SJCRH30 (cell line): ENCODE data around the gene PTPN20. TPM values are rescaled to one million over a fixed set of nuclear protein-coding genes. Genes with fewer than 3 reads are reported as not detected.
A peak's percentile ranks its signal among the peaks of the same experiment; 100 is the strongest.
"Not testable (repeated sequence)": the region's sequence is repeated elsewhere in the genome, so short reads cannot be mapped to it uniquely, and the experiment has no call there.

Source experiments
- DNase-seq, 2 experiments: peaks; one replicate each; pipeline ENCODE4 v3.0.0-alpha.2; 2015 to 2020
- H3K27ac ChIP-seq: fragments of 250-450 bp; sonication (Bioruptor Pico); 2 replicates; pipeline ENCODE4 v1.5.1; 2020; ENCODE audit warnings: mild to moderate bottlenecking, moderate library complexity
- H3K27me3 ChIP-seq: fragments of 250-450 bp; sonication (Bioruptor Pico); 2 replicates; pipeline ENCODE4 v1.5.1; 2020; ENCODE audit warnings: mild to moderate bottlenecking, moderate library complexity
- H3K36me3 ChIP-seq: fragments of 250-450 bp; sonication (Bioruptor Pico); 2 replicates; pipeline ENCODE4 v1.5.1; 2020; ENCODE audit warnings: mild to moderate bottlenecking, moderate library complexity
- H3K4me1 ChIP-seq: fragments of 250-450 bp; sonication (Bioruptor Pico); 2 replicates; pipeline ENCODE4 v1.5.1; 2020; ENCODE audit warnings: mild to moderate bottlenecking, moderate library complexity
- H3K4me3 ChIP-seq: fragments of 250-450 bp; sonication (Bioruptor Pico); 2 replicates; pipeline ENCODE4 v1.5.1; 2020; ENCODE audit warnings: mild to moderate bottlenecking, moderate library complexity
- H3K9me3 ChIP-seq: fragments of 250-450 bp; sonication (Bioruptor Pico); replicated peaks from 2 replicates; pipeline ENCODE4 v1.5.1; 2020; ENCODE audit warnings: mild to moderate bottlenecking, moderate library complexity
- total RNA-seq: library from RNA; depleted of rRNA; stranded (reverse); fragments of >200 nt; shearing (Covaris generic); gene quantifications from 2 replicates; pipeline ENCODE4 v1.2.3, GENCODE V29; 2014

PTPN20 gene
- total RNA-seq, 1 experiment from 2014 or later, result not detected

- not testable (repeated sequence) for H3K36me3 ChIP-seq, DNase-seq
Measured at GRCh38 chr10:46925853-46926252, 14.6 kb downstream of the PTPN20 start.

GRCh38 chr10:46928810-46929209 is 17.6 kb downstream of the PTPN20 start:
- not testable (repeated sequence) for H3K36me3 ChIP-seq, H3K27ac ChIP-seq, H3K27me3 ChIP-seq, H3K4me1 ChIP-seq, H3K9me3 ChIP-seq, DNase-seq, H3K4me3 ChIP-seq

More at GRCh38 chr10:46925853-46926252, 14.6 kb downstream of the PTPN20 start:
- H3K27me3 ChIP-seq, H3K27ac ChIP-seq, H3K4me3 ChIP-seq, H3K9me3 ChIP-seq, H3K4me1 ChIP-seq: not testable (repeated sequence)

GRCh38 chr10:46932383-46932782 is 21.2 kb downstream of the PTPN20 start:
- not testable (repeated sequence) for H3K4me3 ChIP-seq, H3K27me3 ChIP-seq, H3K27ac ChIP-seq, H3K36me3 ChIP-seq, DNase-seq, H3K9me3 ChIP-seq, H3K4me1 ChIP-seq

GRCh38 chr10:46941091-46941490 is 29.9 kb downstream of the PTPN20 start:
- H3K9me3 ChIP-seq, H3K36me3 ChIP-seq: not testable (repeated sequence)

GRCh38 chr10:46948687-46949518 is 37.7 kb downstream of the PTPN20 start:
- not testable (repeated sequence) for H3K27me3 ChIP-seq, H3K4me1 ChIP-seq, H3K9me3 ChIP-seq, H3K4me3 ChIP-seq, H3K36me3 ChIP-seq, H3K27ac ChIP-seq
- DNase-seq, result peak in 1 of 2 experiments; percentile 1

More at GRCh38 chr10:46941091-46941490, 29.9 kb downstream of the PTPN20 start:
- not testable (repeated sequence) for H3K4me1 ChIP-seq, DNase-seq, H3K27ac ChIP-seq, H3K4me3 ChIP-seq, H3K27me3 ChIP-seq

GRCh38 chr10:46952540-46952939 is 41.3 kb downstream of the PTPN20 start:
- DNase-seq, H3K36me3 ChIP-seq, H3K27ac ChIP-seq: not testable (repeated sequence)

GRCh38 chr10:46960742-46961141 is 49.5 kb downstream of the PTPN20 start:
- H3K36me3 ChIP-seq, H3K4me3 ChIP-seq, H3K9me3 ChIP-seq, DNase-seq, H3K27me3 ChIP-seq, H3K27ac ChIP-seq, H3K4me1 ChIP-seq: not testable (repeated sequence)

More at GRCh38 chr10:46952540-46952939, 41.3 kb downstream of the PTPN20 start:
- H3K4me3 ChIP-seq, H3K27me3 ChIP-seq, H3K9me3 ChIP-seq, H3K4me1 ChIP-seq: not testable (repeated sequence)

- not testable (repeated sequence) for H3K4me1 ChIP-seq, H3K27ac ChIP-seq, DNase-seq, H3K4me3 ChIP-seq, H3K9me3 ChIP-seq, H3K27me3 ChIP-seq, H3K36me3 ChIP-seq
Measured at GRCh38 chr10:46963356-46963755, 52.1 kb downstream of the PTPN20 start.

- H3K36me3 ChIP-seq, H3K9me3 ChIP-seq, DNase-seq, H3K27ac ChIP-seq, H3K4me1 ChIP-seq, H3K27me3 ChIP-seq, H3K4me3 ChIP-seq: not testable (repeated sequence)
Measured at GRCh38 chr10:46967013-46967412, 55.8 kb downstream of the PTPN20 start.

GRCh38 chr10:46980223-46980622 is 69.0 kb downstream of the PTPN20 start:
- not testable (repeated sequence) for H3K9me3 ChIP-seq, H3K36me3 ChIP-seq, DNase-seq, H3K27me3 ChIP-seq, H3K4me1 ChIP-seq, H3K4me3 ChIP-seq, H3K27ac ChIP-seq

GRCh38 chr10:46987233-46987924 is 76.2 kb downstream of the PTPN20 start:
- not testable (repeated sequence) for DNase-seq

GRCh38 chr10:46992803-46993561 is 81.8 kb downstream of the PTPN20 start:
- Histone ChIP-seq H3K27me3 (no peaks in the 10 kb centered on the region), H3K4me3 (no peak overlapping the region), H3K36me3 (no peaks in the 10 kb centered on the region), H3K9me3 (no peaks in the 10 kb centered on the region), H3K27ac (no peak overlapping the region), H3K4me1 (no peaks in the 10 kb centered on the region)
- peak; percentile 3 to 24 for DNase-seq

More at GRCh38 chr10:46987233-46987924, 76.2 kb downstream of the PTPN20 start:
- H3K9me3 ChIP-seq, H3K4me1 ChIP-seq, H3K4me3 ChIP-seq, H3K27ac ChIP-seq, H3K36me3 ChIP-seq, H3K27me3 ChIP-seq: not testable (repeated sequence)

- H3K36me3 ChIP-seq, result no peaks in the 10 kb centered on the region
- no peaks in the 10 kb centered on the region for H3K9me3 ChIP-seq
- H3K4me1 ChIP-seq, result no peaks in the 10 kb centered on the region
- H3K4me3 ChIP-seq, result no peak overlapping the region
- H3K27ac ChIP-seq, result no peak overlapping the region
- DNase-seq, result no peak
- H3K27me3 ChIP-seq, result no peaks in the 10 kb centered on the region
Measured at GRCh38 chr10:46995234-46995633, 84.0 kb downstream of the PTPN20 start.

GRCh38 chr10:46998192-46998591 is 87.0 kb downstream of the PTPN20 start:
- H3K9me3 ChIP-seq, result no peaks in the 10 kb centered on the region
- no peak overlapping the region for H3K27ac ChIP-seq
- no peaks in the 10 kb centered on the region for H3K27me3 ChIP-seq
- no peaks in the 10 kb centered on the region for H3K36me3 ChIP-seq
- H3K4me1 ChIP-seq, result no peaks in the 10 kb centered on the region
- H3K4me3 ChIP-seq, result no peak overlapping the region
- DNase-seq, result no peak

GRCh38 chr10:46998595-46998994 is 87.4 kb downstream of the PTPN20 start:
- H3K27ac ChIP-seq, result no peak overlapping the region
- H3K9me3 ChIP-seq, result no peaks in the 10 kb centered on the region
- H3K4me3 ChIP-seq, result no peak overlapping the region
- no peaks in the 10 kb centered on the region for H3K27me3 ChIP-seq
- no peak for DNase-seq
- H3K36me3 ChIP-seq, result no peaks in the 10 kb centered on the region
- no peaks in the 10 kb centered on the region for H3K4me1 ChIP-seq
